K562 (cell line): ENCODE results near the gene NECTIN1.

Experiments used
- HCFC1 ChIP-seq: IDR thresholded peaks from 2 replicates; pipeline ENCODE4 v1.6.1; 2012; ENCODE audit warnings: low read depth, low read length, improper control_type of control experiment
- MAZ ChIP-seq, 2 experiments: fragments of 450-650 bp in 1 of 2; sonication (generic) in 1 of 2; formaldehyde crosslinking; IDR thresholded peaks in 1 of 2; conservative IDR thresholded peaks in 1 of 2; 2 replicates each; pipeline versions ENCODE4 v1.4.0 to v1.5.0; 2020; ENCODE audit warnings: mild to moderate bottlenecking in 1 of 2, missing genetic modification reagents in 1 of 2
- POLR2A ChIP-seq: fragments of 450-650 bp; conservative IDR thresholded peaks from 2 replicates; pipeline ENCODE4 v1.6.1; 2016
- SIN3A ChIP-seq, 2 experiments: fragments of 150-350 bp in 1 of 2; IDR thresholded peaks; 2 replicates each; pipeline ENCODE4 v1.6.1; 2011 to 2016; ENCODE audit warnings: borderline replicate concordance in 2 of 2, low read depth in 2 of 2, low read length in 2 of 2, mild to moderate bottlenecking in 2 of 2, moderate library complexity in 2 of 2; ENCODE audit not compliant: control insufficient read depth in 1 of 2
- TCF7 ChIP-seq: sonication (generic); IDR thresholded peaks from 2 replicates; pipeline ENCODE4 v1.6.1; 2016; ENCODE audit warnings: antibody characterized with exemption, borderline replicate concordance
- TF ChIP-seq, protein P1 (sequence below), 2 experiments: fragments of 450-650 bp; IDR thresholded peaks; 2 replicates each; pipeline ENCODE4 v1.6.1; 2016; ENCODE audit warnings: mild to moderate bottlenecking in 2 of 2, borderline replicate concordance in 1 of 2, low read depth in 1 of 2, moderate library complexity in 1 of 2

DNA sequence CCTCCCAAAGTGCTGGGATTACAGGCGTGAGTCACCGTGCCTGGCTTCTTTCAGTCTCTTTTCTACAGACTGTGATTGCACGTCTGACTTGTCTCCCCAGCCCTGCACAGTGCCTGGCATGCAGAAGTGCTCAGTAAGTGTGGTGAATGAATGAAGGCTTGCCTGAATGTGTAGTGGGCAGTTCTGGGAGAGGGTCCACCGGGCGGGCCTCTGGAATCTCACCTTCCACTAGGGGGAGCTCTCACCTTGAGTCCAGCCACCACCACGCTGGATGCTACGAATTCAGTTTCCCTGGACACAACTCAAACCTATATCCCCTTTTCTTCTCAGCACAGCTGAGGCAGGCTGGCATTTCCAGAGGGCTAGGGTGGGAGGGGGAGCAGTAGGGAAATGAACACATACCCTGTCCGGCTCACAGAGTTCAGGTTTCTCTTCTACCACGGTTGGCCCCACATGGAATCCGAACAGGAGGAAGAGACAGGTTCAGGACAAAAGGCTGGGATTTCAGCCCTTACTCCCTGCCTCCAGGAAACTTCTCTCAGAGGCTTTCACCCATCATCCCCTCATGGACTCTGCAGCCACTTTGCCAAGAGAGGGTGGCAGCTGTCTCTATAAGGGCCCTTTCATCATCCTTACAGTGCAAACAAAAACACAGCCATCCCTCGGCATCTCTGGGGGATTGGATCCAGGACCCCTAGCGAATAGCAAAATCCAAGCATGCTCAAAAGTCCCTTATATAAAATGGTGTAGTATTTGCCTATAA lies 86.8 kb downstream of the NECTIN1 start:
- TF ChIP-seq, protein P1, sequence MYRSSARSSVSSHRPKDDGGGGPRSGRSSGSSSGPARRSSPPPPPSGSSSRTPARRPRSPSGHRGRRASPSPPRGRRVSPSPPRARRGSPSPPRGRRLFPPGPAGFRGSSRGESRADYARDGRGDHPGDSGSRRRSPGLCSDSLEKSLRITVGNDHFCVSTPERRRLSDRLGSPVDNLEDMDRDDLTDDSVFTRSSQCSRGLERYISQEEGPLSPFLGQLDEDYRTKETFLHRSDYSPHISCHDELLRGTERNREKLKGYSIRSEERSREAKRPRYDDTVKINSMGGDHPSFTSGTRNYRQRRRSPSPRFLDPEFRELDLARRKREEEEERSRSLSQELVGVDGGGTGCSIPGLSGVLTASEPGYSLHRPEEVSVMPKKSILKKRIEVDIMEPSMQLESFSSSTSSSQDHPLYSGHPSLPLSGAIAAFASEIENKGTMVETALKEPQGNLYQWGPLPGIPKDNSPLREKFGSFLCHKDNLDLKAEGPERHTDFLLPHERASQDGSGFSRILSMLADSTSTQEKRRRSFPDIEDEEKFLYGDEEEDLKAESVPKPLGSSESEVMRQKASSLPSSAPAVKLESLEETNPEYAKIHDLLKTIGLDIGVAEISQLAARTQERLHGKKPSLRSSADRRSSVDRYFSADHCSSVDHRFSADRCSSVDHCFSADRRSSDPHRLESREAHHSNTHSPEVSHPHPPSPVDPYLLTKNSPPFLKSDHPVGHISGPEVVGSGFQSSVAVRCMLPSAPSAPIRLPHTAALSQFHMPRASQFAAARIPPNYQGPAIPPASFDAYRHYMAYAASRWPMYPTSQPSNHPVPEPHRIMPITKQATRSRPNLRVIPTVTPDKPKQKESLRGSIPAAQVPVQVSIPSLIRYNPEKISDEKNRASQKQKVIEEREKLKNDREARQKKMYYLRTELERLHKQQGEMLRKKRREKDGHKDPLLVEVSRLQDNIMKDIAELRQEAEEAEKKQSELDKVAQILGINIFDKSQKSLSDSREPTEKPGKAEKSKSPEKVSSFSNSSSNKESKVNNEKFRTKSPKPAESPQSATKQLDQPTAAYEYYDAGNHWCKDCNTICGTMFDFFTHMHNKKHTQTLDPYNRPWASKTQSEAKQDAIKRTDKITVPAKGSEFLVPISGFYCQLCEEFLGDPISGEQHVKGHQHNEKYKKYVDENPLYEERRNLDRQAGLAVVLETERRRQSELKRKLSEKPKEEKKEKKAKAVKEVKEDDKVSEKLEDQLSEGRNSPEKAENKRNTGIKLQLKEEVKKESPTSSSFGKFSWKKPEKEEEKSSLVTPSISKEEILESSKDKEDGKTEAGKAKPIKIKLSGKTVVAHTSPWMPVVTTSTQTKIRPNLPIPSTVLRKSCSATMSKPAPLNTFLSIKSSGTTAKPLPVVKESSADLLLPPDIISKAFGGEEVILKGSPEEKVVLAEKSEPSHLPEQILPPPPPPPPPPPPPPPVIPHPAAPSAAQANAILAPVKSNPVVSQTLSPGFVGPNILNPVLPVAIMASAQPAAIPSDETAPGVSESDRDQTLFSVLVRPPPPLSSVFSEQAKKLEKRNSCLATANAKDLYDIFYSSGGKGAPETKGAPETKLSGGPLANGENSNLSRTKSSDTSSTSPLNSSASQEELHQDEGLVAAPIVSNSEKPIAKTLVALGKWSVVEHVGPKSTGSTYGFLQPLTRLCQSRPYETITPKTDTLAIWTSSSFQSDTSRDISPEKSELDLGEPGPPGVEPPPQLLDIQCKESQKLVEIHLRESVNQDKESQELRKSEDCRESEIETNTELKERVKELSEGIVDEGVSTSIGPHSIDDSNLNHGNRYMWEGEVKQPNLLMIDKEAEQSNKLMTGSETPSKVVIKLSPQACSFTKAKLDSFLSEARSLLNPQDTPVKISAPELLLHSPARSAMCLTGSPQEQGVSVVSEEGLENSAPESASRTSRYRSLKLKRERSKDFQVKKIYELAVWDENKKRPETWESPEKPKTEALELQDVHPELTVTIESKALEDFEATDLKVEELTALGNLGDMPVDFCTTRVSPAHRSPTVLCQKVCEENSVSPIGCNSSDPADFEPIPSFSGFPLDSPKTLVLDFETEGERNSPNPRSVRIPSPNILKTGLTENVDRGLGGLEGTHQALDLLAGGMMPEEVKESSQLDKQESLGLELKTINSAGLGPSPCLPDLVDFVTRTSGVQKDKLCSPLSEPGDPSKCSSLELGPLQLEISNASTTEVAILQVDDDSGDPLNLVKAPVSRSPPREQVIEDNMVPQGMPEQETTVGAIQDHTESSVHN (IDR thresholded peaks at IDR 0.05; ENCODE audit: borderline replicate concordance in 1 of 2, low read depth in 1 of 2), result no peak
- TF ChIP-seq SIN3A (IDR thresholded peaks at IDR 0.05; ENCODE audit: borderline replicate concordance in 2 of 2, control insufficient read depth in 1 of 2, low read depth in 2 of 2, low read length in 2 of 2), result no peak
- no peak for TF ChIP-seq HCFC1
- TF ChIP-seq POLR2A, result no peak
- no peak for TF ChIP-seq MAZ (CRISPR knock-in tag; conservative IDR thresholded peaks at IDR 0.05 in 1 of 2, IDR thresholded peaks at IDR 0.05 in 1 of 2)
- no peak for TF ChIP-seq TCF7
